Transverse colon (tissue), 4 donors: ENCODE measurements around the gene NT5C2. TPM values are rescaled to one million over a fixed set of nuclear protein-coding genes. Genes with fewer than 3 reads are reported as not detected.

Experiments
- DNase-seq: peaks from one replicate; pipeline ENCODE4 v3.0.0-alpha.2; 2019
- H3K27ac ChIP-seq, 4 donors: fragments of 200-600 bp; sonication (generic); 2 replicates each; pipeline ENCODE4 v1.5.1; 2016 to 2018; ENCODE audit warnings: inconsistent platforms in 4 of 4
- H3K27me3 ChIP-seq: fragments of 200-600 bp; sonication (generic); 2 replicates; pipeline ENCODE4 v1.5.1; 2017; ENCODE audit warnings: inconsistent platforms
- H3K36me3 ChIP-seq, 4 donors: fragments of 200-600 bp; sonication (generic); 2 replicates each; pipeline ENCODE4 v1.5.1; 2017 to 2019; ENCODE audit warnings: inconsistent platforms in 4 of 4
- H3K4me1 ChIP-seq, 4 donors: fragments of 200-600 bp; sonication (generic); 2 replicates each; pipeline ENCODE4 v1.5.1; 2017 to 2020; ENCODE audit warnings: inconsistent platforms in 4 of 4
- H3K4me3 ChIP-seq, 4 donors: fragments of 200-600 bp; sonication (generic); 1 replicate in 1 of 4; 2 replicates in 3 of 4; pipeline versions ENCODE4 v1.5.1 to v1.6.1; 2017 to 2019; ENCODE audit warnings: inconsistent platforms in 4 of 4
- H3K9me3 ChIP-seq, 2 donors: fragments of 200-600 bp; sonication (generic); 2 replicates each; pipeline ENCODE4 v1.5.1; 2017 to 2019; ENCODE audit warnings: inconsistent platforms in 2 of 2
- CTCF ChIP-seq, 5 experiments: fragments of 200-600 bp in 3 of 5; fragments of 450-650 bp in 2 of 5; sonication (generic) in 3 of 5; IDR thresholded peaks; 1 replicate in 2 of 5; 2 replicates in 3 of 5; pipeline ENCODE4 v1.5.1; 2016 to 2017; ENCODE audit warnings: antibody characterized with exemption in 5 of 5, inconsistent platforms in 3 of 5, mild to moderate bottlenecking in 2 of 5, moderate library complexity in 1 of 5
- EP300 ChIP-seq: sonication (generic); formaldehyde crosslinking; IDR thresholded peaks from one replicate; pipeline ENCODE4 v1.6.1; 2017; ENCODE audit warnings: antibody characterized with exemption, low read depth
- POLR2A ChIP-seq: fragments of 450-650 bp; IDR thresholded peaks from one replicate; pipeline ENCODE4 v1.6.1; 2016; ENCODE audit warnings: antibody characterized with exemption, mild to moderate bottlenecking, moderate library complexity
- POLR2AphosphoS5 ChIP-seq, 3 donors: sonication (generic); formaldehyde crosslinking; IDR thresholded peaks; one replicate each; pipeline ENCODE4 v1.6.1; 2016; ENCODE audit warnings: antibody characterized with exemption in 3 of 3
- WGBS, 2 donors: methylation state at CpG; one replicate each; pipeline ENCODE4 v1.1.5; 2018; ENCODE audit warnings: low coverage in 1 of 2; 5-methylcytosine and 5-hydroxymethylcytosine counted together
- in situ Hi-C, 4 donors: fragments of 200-750 bp; cut with MboI; loops; one replicate each; pipeline versions ENCODE4 v1.15.0 to v1.15.1; 2017; ENCODE audit warnings: low sequenced_read_pairs in 3 of 4, low pct_ligation_motif_present in 1 of 4, low pct_unique_long_range_greater_than_20kb in 1 of 4
- intact Hi-C: fragments of 100-400 bp; cut with DNase I; formaldehyde crosslinking; loops from one replicate; pipeline ENCODE4 v1.15.1; 2023; ENCODE audit warnings: low total_unique reads
- total RNA-seq, 4 donors: library from RNA; depleted of rRNA; stranded (reverse); fragments of >200 nt; gene quantifications; one replicate each; pipeline ENCODE4 v1.1.0, GENCODE V29; 2016

NT5C2 gene
- total RNA-seq, 4 donors from 2014 or later = 77.1 to 135 (median 105) TPM

DNA sequence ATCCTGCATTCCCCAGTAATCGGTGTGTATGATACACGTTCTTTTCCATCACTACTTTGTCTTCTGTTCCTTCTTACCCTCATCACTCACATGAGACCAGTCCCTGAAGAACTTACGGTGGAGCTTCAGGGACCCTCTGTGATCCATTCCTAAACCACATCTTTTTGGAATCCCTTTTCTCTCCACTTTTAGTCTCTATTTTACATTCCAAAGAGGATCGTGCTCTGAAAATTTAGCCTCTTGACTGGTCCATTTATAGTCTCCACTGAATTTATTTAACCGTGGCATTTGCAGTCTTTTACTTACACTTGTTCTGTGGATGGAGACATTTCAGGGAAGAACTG lies 109.1 kb downstream of the NT5C2 start:
- intact Hi-C loops (no loop called here), in situ Hi-C loops (loop anchor here in 1 of 4 donors (25.0 kb wide), 1 partner anchor 153 kb away; the partner anchor contains the start of gene RPEL1)
- no peak for DNase-seq
- no peaks in the 10 kb centered on the region for H3K27me3 ChIP-seq
- peaks cover 0 to 15% (median 6%) of the 10 kb centered on the region in 4 donors for H3K36me3 ChIP-seq
- 92 to 94% methylated on average over 5 of the region's 5 CpGs for WGBS, 2 donors
- H3K4me3 ChIP-seq = no peak overlapping the region
- no peak overlapping the region for H3K27ac ChIP-seq
- no peak for TF ChIP-seq POLR2A
- H3K4me1 ChIP-seq = no peaks in the 10 kb centered on the region
- no peaks in the 10 kb centered on the region for H3K9me3 ChIP-seq

GRCh38 chr10:103083266-103083976 lies 109.7 kb downstream of the NT5C2 start:
- H3K27me3 ChIP-seq = no peaks in the 10 kb centered on the region
- in situ Hi-C loops (loop anchor here in 1 of 4 donors (25.0 kb wide), 1 partner anchor 154 kb away; the partner anchor contains the start of gene RPEL1), intact Hi-C loops (no loop called here)
- no peak overlapping the region for H3K4me3 ChIP-seq
- WGBS, 2 donors = 89 to 95% methylated on average over 3 to 7 of the region's 7 CpGs
- peaks cover 0 to 10% (median 3%) of the 10 kb centered on the region in 4 donors for H3K36me3 ChIP-seq
- TF ChIP-seq POLR2AphosphoS5 (IDR thresholded peaks at IDR 0.05) (no peak), CTCF (IDR thresholded peaks at IDR 0.05) (no peak), EP300 (no peak), POLR2A (no peak)
- H3K9me3 ChIP-seq = no peaks in the 10 kb centered on the region
- no peak for DNase-seq
- no peaks in the 10 kb centered on the region for H3K4me1 ChIP-seq
- no peak overlapping the region for H3K27ac ChIP-seq

DNA sequence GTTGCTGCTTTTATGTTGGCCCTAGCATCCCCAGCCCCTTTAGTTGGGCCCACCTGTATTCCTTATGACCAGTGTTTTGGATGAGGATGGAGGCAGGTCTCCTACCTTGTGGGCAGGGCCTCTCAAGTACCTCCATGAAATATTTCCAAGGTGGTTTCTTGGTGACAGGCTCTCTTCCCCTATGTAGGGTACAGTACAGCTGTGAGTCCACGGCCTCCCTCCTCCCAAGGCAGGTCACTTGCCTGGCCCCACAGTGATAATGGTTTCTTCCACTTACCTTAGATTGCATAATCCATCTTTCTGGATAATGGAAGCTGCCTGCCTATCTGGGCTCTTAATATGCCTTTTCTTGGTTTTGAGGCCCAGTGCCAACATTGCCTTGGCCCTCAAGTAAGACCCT lies 110.4 kb downstream of the NT5C2 start:
- no peak for DNase-seq
- TF ChIP-seq POLR2AphosphoS5 (IDR thresholded peaks at IDR 0.05) = peak in 1 of 3 donors; percentile 2
- no peak for TF ChIP-seq EP300
- intact Hi-C loops (no loop called here), in situ Hi-C loops (loop anchor here in 1 of 4 donors (25.0 kb wide), 1 partner anchor 155 kb away; the partner anchor contains the start of gene RPEL1)
- Histone ChIP-seq H3K9me3 (no peaks in the 10 kb centered on the region), H3K4me3 (no peak overlapping the region), H3K4me1 (no peaks in the 10 kb centered on the region), H3K27me3 (no peaks in the 10 kb centered on the region), H3K27ac (no peak overlapping the region), H3K36me3 (peaks cover 0 to 8% (median 2%) of the 10 kb centered on the region in 4 donors)
- 92% methylated on average over 1 of the region's 1 CpG; no CpG with 5 or more reads in 1 of the 2 donors for WGBS, 2 donors

DNA sequence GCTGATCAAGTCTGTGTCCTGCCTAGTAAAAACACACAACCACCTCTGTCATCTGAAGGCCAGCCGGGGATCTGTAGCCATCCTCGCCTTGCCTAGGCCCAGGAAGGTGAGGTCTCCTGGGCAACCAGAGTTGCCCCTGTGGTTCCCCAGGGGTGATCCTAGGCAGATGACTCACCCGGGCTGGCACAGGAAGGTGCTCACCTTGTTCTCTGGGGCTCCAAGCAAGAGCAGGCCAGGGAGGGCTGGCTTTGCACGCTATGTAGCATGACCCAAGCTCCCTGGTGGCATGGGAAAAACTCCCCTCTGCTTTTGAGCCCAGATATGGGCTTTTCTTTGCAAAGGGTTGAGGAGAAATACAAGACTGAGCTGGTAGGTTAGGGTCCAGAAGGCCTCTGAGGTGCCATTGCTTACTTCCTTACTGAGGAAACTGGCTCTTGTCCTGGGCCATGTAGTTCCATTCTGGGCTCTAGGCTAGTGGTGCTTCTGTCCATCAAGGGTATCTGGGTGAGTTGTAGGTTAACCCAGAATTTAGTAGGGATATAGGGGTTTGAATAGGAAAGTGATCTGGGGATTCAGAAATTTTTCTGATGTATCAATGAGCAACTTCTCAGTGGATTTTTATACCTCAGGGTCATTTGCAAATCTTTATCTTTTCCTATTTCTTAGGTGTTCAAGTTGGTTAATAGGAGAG lies 112.0 kb downstream of the NT5C2 start:
- Histone ChIP-seq H3K9me3 (no peaks in the 10 kb centered on the region), H3K36me3 (peaks cover 0 to 9% (median 4%) of the 10 kb centered on the region in 4 donors), H3K27ac (no peak overlapping the region), H3K27me3 (no peaks in the 10 kb centered on the region), H3K4me3 (no peak overlapping the region), H3K4me1 (no peaks in the 10 kb centered on the region)
- no peak for DNase-seq
- intact Hi-C loops (no loop called here), in situ Hi-C loops (loop anchor here in 1 of 4 donors (25.0 kb wide), 1 partner anchor 156 kb away; the partner anchor contains the start of gene RPEL1)
- 100% methylated on average over 4 of the region's 4 CpGs; no CpG with 5 or more reads in 1 of the 2 donors for WGBS, 2 donors
- TF ChIP-seq CTCF (IDR thresholded peaks at IDR 0.05) (no peak), EP300 (no peak), POLR2A (no peak), POLR2AphosphoS5 (IDR thresholded peaks at IDR 0.05) (no peak)

GRCh38 chr10:103079946-103080345 lies 113.1 kb downstream of the NT5C2 start:
- H3K4me3 ChIP-seq = no peak overlapping the region
- 80 to 92% methylated on average over 1 to 11 of the region's 11 CpGs for WGBS, 2 donors

More at GRCh38 chr10:103079946-103080345, 113.1 kb downstream of the NT5C2 start:
- DNase-seq = no peak
- intact Hi-C loops (no loop called here), in situ Hi-C loops (loop anchor here in 1 of 4 donors (25.0 kb wide), 1 partner anchor 157 kb away; the partner anchor contains the start of gene RPEL1)
- Histone ChIP-seq H3K27ac (no peak overlapping the region), H3K36me3 (peaks cover 0 to 5% (median 0%) of the 10 kb centered on the region in 4 donors), H3K9me3 (no peaks in the 10 kb centered on the region), H3K27me3 (no peaks in the 10 kb centered on the region), H3K4me1 (no peaks in the 10 kb centered on the region)
- TF ChIP-seq EP300 (no peak), CTCF (IDR thresholded peaks at IDR 0.05) (no peak), POLR2A (no peak), POLR2AphosphoS5 (IDR thresholded peaks at IDR 0.05) (no peak)
